Breast epithelium (tissue), 3 donors: ENCODE data around the gene TSPAN2.

Experiments
- POLR2A ChIP-seq: fragments of 450-650 bp; IDR thresholded peaks from one replicate; pipeline ENCODE4 v1.6.1; 2016; ENCODE audit warnings: antibody characterized with exemption, mild to moderate bottlenecking, moderate library complexity
- POLR2AphosphoS5 ChIP-seq, 3 donors: sonication (generic); formaldehyde crosslinking; IDR thresholded peaks; one replicate each; pipeline ENCODE4 v1.6.1; 2017; ENCODE audit warnings: antibody characterized with exemption in 3 of 3
- TF ChIP-seq, protein P1 (sequence below), 3 donors: fragments of 450-650 bp; IDR thresholded peaks; one replicate each; pipeline ENCODE4 v1.5.1; 2016 to 2017; ENCODE audit warnings: antibody characterized with exemption in 3 of 3, mild to moderate bottlenecking in 3 of 3, moderate library complexity in 3 of 3

DNA sequence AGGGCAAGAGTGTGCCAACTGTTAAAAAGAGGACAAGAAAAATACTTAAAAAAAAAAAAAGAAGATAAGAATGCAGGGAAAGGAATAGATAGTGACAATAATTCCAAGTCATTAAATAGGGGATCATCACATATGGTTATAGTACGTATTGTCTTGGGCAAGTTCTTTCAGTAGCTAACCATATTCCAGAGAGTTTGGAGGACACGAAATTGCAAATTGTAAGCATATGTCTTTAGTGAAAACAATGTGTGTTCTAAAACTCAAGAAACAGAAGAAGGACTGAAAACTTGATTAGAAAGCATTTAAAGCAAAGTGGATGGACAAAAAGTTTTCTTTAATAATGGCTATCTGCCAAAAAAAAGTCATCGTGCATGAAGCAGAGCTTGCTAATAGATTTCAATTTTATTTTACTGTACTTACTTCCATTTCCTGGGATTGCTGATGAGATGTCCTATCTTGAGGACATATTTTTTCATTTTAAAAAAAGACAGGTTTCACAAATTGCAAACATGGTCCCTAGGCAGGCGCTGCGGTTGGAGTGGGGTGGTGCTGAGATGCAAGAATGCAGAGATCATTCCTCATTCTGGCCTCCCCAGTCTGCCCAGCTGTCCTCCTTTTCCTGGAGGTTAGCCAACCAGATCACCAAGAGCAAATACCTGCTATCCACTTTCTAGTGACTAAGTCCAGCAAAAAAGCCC is 11.9 kb downstream of the TSPAN2 start:
- TF ChIP-seq, protein P1, sequence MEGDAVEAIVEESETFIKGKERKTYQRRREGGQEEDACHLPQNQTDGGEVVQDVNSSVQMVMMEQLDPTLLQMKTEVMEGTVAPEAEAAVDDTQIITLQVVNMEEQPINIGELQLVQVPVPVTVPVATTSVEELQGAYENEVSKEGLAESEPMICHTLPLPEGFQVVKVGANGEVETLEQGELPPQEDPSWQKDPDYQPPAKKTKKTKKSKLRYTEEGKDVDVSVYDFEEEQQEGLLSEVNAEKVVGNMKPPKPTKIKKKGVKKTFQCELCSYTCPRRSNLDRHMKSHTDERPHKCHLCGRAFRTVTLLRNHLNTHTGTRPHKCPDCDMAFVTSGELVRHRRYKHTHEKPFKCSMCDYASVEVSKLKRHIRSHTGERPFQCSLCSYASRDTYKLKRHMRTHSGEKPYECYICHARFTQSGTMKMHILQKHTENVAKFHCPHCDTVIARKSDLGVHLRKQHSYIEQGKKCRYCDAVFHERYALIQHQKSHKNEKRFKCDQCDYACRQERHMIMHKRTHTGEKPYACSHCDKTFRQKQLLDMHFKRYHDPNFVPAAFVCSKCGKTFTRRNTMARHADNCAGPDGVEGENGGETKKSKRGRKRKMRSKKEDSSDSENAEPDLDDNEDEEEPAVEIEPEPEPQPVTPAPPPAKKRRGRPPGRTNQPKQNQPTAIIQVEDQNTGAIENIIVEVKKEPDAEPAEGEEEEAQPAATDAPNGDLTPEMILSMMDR (IDR thresholded peaks at IDR 0.05), result no peak
- TF ChIP-seq POLR2A (no peak), POLR2AphosphoS5 (IDR thresholded peaks at IDR 0.05) (no peak)
